Ovary (tissue), 3 donors: ENCODE data around the gene SMIM38.

Experiments
- CTCF ChIP-seq, 3 donors: fragments of 450-650 bp in 2 of 3; fragments of 200-600 bp in 1 of 3; IDR thresholded peaks; one replicate each; pipeline versions ENCODE4 v1.5.1 to v1.8.0; 2016 to 2022; ENCODE audit warnings: antibody characterized with exemption in 3 of 3, mild to moderate bottlenecking in 1 of 3
- EP300 ChIP-seq: sonication (generic); formaldehyde crosslinking; IDR thresholded peaks from one replicate; pipeline ENCODE4 v1.6.1; 2017; ENCODE audit warnings: antibody characterized with exemption
- POLR2A ChIP-seq: fragments of 450-650 bp; IDR thresholded peaks from one replicate; pipeline ENCODE4 v1.6.1; 2017; ENCODE audit warnings: antibody characterized with exemption, mild to moderate bottlenecking, moderate library complexity
- donor health status: DM: no; HTN: no; CAD: no.

DNA sequence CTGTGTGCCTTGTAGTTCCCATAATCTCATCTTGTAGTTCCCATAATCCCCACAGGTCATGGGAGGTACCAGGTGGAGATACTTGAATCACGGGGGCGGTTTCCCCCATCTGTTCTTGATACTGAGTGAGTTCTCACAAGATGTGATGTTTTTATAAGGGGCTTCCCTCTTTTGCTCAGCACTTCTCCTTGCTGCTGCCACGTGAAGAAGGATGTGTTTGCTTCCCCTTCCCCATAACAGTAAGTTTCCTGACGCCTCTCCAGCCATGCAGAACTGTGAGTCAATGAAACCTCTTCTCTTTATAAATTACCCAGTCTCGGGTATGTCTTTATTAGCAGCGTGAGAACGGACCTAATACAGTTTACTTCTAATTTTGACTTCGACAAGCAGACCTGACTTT lies 14.0 kb upstream of the SMIM38 start:
- TF ChIP-seq CTCF (IDR thresholded peaks at IDR 0.05) (no peak), POLR2A (no peak), EP300 (no peak)
